ENCODE data around the gene MLIP.
"Not testable (repeated sequence)": the region's sequence is repeated elsewhere in the genome, so short reads cannot be mapped to it uniquely, and the experiment has no call there.

MLIP gene

DNA sequence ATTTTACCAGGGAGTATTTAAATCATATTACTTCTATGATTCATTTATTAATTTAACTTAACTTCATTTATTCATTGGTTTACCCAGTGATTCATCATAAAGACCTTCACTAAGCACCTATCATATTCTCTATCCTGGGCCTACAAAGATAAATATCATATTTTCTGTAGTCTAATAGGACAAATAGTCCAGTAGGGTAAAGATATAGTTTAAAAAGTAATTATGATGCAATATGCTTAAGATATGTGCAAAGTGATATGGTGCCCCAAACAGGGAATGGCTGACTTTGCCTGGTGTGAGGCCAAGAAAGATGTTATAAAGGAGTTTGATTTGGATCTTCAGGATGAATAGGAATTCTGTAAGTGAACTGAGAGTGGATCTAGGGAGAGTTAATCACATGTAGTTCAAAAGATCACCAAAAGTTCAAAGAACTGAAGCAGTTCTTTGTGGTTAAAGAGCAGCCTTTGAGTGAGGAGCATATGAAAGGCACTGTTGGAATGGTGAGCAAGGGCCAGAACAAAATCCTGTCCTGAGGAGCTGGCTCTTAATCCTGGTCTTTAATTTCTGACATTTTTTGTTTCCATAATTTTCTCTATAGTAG, 45.5 kb downstream of the MLIP start:
- no peak for DNase-seq

DNA sequence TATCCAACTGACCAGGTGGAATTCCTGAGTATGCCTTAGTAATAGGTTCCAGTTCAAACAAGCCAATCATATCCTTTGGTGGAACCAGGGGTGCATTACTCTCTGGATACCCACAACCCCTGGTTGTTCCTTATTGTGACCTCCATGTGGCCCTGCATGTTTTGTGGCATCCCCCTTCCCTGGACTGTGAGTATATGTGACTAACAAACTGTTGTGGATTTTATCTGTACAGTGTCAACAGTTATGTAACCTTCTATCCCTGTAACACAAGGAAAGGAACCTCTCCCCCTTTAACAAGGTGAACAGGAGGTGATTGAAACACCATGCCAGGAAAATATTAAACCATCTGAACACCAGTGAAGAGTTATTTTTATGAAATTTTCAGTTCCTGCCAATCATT, 46.2 kb downstream of the MLIP start:
- DNase-seq: no peak

DNA sequence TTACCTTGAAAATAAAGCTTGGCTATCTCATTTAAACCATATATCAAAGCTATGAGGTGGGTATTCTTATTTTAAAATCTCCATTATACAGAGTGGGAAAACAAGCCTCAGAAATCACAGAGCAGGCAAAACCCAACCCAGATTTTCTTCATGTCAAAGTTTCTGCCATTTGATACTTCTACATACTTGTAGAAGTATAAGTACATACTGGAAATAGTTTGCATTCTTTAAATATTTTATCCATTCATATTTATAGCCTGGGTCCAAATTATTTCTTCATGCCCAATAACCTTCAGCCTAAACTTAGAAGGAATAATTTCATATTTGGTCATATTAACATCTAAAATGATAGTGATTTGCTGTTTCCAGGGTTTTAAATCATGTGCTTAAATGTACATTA, 61.8 kb downstream of the MLIP start:
- no peak for DNase-seq

DNA sequence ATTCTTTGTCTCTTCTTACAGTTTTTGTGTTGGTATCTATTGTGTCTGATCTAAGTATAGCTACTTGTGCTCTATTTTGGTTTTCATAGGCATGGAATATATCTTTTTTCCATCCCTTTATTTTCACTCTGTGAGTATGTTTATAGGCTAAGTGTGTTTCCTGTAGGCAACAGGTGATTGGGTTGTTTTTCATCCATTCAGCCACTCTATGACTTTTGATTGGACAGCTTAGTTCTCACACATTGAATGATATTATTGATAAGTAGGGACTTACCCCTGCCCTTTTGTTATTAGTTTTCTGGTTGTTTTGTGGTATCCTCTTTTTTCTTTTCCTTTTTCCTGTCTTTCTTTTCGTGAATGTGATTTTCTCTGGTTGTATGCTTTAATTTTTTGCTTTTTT, 67.9 kb downstream of the MLIP start:
- no peak for DNase-seq

DNA sequence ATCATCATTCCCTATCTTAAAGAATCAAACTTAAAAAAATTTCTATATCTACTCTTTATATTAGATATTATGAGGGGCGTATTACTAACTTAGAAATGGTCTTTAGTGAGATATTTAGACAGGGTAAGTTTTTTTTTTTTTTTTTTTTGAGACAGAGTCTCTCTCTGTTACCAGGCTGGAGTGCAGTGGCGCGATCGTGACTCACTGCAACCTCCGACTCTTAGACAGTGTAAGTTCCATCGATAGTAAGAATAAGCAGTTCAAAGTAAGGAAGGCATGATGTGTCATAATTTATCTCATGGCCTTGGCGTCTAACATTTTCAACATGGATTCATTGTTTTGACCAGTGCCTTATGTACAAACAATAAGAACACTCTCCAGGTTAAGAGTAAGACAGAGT, 72.4 kb downstream of the MLIP start:
- no peak for DNase-seq

DNA sequence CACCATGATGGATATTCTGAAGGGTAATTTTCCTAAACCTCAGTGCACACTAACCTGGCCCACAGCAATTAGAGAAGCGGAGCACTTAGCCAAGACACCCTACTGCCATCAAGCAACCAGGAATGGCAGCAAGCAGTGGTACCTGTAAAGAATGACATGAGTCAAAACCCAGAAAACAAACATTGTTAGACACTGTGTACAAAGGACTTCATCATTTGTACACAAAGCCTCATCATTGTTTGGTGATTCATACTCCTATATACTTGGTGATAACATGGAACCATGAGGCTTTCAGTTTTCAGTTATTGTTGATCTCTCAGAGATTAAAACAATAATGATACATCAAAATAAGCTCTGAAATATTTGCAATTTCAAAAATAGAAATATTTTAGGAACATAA, 74.6 kb downstream of the MLIP start:
- DNase-seq: no peak

DNA sequence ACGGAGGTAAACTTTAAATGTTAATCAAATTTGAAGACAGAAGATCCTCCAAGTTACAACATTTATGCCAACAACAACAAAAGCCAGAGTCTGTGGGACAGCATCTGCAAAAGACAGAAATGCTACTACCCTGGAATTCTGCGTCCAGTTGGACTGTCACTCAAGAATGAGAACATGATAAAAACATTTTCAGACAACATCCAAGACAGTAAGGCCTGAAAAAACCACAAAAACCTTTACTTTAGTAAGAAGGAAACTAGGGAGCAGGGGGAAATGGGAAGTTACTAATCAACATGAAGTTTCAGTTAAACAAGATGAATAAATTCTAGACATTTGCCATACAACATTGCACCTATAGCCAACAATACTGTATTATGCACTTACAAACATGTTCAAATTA, 77.6 kb downstream of the MLIP start:
- no peak for DNase-seq

DNA sequence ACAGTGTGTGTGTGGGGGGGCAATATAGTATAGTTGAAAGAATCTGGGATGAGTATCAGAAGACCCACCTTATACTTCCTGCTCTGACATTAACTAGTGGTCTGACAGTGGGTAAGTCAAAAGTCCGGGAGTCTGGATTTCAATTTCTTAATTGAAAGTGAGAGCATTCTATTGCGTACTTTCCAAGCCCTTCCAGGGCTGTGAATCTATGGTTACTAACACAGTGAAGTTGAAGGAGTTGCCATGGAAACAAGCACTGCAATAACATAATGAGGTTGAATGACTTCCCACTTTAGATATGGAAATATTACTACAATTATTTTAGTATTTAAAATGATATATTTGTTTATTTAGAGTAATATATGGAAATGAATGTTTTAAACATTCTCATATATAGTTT, 80.2 kb downstream of the MLIP start:
- no peak for DNase-seq

DNA sequence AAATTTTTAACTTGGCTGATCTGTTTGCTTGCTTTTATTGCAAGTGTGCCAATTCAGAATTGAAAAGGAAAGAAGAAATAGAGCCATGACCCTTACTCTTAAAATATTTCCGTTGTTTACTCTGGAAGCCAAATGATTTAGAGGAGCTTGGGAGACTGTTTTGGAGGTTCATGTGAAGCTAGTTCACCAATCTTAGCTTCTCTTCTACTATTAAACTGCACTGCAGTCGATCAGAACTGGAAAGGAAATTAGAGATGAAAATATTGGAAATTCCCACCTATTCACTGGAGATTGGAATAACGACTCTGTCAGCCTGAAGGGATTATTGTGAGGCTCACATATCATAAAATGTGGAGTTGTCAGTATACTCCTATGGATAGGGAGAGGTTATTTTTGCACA, 81.8 kb downstream of the MLIP start:
- no peak for DNase-seq

DNA sequence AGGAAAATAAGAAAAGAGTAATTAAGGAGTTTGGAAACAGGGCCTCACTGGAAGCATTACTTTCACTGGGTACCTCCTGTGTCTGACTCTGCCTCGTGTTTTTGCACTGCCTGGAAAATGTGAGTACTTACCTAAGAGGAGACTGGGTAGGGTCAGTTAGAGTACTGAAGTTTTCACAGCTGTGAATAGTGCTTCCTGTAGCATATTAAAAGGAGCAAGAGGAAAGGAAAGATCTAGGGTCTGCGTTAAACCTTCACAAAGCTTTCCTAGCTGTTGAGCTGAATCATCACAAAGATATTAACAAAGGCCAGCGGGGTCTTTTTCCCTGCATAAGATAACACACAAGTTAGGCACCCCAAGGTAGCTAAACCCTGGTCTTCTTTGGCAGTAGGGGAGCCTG, 82.3 kb downstream of the MLIP start:
- no peak for DNase-seq

DNA sequence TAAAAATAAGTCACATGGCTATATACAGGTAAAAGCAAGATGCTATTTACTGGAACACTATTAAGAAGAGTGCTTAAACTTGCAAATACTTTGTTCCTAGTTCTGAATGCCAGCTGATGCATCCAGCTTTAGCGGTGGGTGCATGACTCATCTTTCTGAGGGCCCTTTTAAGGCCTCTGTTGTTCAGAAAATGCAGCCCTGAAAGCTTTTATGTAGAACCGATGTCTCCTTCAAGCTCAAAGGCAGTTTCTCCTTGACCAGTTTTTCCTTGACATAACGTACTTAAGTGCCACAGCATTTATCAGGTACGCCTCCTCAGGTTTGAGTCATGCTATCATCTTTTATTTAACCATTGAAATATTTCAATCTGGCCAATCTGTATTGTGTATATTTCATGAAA, 82.8 kb downstream of the MLIP start:
- DNase-seq: no peak

DNA sequence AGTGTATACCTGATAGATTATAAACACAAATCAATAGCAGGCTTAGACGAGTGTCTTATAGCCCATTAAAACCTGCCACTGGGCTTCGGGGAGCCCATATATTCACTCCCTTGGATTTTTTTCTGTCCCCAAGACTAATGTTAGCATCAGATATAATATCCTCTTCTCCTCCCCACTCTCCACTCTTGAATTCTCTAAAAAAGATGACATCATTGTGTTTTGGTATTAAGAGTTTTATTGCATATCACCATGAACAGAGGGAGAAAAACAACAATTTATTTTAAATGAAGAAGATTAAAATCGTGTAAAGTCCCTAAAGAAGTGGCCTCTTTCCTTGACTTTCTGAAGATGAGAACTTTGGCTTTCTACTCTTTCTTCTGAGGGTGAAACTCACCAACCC, 84.4 kb downstream of the MLIP start:
- no peak for DNase-seq

DNA sequence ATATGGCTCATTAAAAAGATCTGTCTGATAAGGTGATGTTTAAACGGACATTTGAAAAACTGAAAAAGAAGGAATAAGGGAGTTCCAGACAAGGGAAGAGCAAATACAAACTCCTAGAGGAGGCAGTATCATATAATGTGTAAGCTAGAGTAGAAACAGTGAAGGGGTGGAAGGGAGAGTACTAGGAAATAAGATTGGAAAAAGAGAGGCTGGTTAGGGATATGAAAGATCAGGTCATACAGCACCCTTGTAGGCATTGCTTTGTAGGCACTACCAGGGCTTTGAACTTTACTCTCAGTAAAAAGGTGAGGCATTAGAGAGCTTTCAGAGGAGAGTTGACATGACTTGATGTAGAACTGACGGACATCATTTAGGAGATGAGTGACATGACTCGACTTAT, 85.7 kb downstream of the MLIP start:
- DNase-seq: no peak

DNA sequence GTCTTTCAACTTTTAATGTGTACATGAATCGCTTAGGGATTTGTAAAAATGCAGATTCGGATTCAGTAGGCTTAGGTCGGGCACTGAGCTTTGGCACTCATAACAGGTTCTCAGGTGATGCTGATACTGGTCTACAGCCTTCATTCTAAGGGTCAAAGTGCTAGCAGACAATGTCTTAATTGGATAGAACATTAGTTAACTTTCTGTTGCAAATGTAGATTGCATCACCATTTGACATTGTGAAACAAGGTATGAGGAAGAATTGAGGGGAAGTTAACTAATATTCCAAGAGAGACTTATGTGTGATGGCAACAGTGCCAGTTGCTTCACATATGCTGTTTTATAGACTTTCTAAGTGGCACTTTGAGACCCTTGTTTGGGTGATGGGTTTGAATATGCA, 86.9 kb downstream of the MLIP start:
- DNase-seq: no peak

DNA sequence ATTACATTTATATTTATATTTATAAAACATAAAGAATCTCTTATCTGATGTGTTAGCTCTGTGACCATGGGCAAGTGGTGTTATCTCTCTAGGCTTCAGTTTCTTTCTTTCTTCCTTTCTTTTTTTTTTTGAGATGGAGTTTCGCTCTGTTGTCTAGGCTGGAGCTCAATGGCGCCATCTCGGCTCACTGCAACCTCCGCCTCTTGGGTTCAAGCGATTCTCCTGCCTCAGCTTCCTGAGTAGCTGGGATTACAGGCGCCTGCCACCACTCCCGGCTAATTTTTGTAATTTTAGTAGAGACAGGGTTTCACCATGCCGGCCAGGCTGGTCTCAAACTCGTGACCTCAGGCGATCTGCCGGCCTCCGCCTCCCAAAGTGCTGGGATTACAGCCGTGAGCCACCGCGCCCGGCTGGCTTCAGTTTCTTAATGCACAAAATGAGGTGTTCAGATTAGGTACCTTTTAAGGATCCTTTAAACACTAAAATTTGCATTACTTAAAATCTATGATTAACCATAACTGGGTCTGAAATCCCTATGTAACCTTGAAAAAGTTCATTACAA, 92.3 kb downstream of the MLIP start:
- DNase-seq: not testable (repeated sequence)

DNA sequence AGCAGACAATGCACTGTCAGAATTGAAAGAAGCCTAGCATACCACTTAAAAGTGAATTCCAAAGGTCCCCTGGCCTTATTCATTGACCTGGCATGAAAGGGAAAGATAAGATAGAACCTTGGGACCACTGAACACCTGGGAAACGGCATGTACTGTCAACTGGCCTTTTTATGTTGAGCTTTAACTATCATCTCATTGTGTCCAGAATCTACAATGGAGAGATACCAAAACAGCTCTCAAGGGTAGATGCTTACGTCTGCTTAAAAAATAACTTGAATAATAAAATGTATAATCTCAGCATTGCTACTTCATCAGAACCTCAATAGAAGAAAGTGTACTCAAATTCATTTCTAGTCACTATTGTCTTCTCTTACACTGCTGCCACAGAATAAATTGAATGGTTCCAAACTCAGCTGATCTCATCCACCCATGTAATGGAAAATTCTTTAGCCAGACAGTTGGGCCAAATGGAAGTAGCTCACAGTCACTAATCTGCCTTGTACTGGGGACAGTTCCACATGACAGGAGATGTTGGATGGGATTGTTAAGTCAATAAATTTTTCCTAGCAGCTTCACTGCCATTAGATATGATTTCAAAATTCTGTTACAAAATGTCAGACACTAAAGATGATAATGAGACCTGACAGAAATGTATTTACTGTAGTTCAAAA, 93.8 kb downstream of the MLIP start:
- DNase-seq: no peak

DNA sequence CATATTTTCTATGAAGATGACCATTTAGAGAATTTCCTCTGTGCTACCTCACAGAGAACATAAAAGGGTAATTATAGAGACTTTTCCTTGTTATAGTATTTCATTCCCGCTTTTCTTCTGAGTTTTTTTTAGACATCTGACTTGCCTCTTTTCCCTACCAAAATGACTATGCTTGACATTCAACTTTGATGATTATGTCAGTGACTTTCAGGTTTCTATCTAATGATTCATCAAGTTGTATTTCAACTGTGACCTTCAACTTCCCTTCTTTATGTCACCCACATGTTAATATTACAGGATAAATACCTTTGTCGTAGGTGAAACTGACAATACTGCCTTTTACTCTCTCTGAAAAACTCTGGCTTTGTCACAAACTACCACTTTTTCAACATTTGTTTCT, 95.3 kb downstream of the MLIP start:
- DNase-seq: no peak

DNA sequence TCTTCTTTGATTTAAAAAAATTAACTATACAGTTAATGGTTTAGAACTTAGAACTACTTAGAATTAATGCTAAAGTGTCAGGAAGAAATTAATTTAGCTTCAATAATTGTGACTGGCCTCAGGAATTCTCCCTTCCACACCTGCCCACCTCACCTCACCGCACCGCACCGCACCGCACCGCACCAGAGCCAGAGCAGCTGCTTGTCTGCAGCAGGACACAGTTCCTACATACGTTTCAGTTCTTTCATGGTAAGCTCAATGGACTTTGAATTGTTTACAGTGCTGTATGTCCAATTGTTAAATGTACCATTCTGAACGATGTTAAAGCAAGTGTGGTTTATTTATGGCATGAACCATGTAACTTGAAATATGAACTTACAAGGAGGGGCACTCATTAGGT, 98.7 kb downstream of the MLIP start:
- DNase-seq: not testable (repeated sequence)

DNA sequence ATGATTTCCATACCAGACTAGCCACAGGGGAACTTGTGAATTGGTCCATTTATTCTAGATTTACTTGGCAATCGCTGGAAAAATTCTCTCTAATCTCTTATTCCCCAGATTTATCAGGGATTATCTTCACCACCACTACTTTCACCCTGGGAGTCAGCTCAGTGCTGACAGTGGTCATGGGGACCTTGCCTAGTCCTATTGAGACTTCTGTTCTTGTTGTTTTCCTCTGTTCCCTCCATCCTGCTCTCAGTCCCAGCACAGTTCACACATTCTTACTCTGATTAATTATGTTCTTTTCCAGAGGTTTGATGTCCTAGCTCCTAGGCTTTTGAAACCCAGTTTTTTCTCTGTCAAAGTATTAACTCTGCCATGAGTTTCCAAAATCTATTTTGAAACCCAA, 103.0 kb downstream of the MLIP start:
- DNase-seq: no peak

DNA sequence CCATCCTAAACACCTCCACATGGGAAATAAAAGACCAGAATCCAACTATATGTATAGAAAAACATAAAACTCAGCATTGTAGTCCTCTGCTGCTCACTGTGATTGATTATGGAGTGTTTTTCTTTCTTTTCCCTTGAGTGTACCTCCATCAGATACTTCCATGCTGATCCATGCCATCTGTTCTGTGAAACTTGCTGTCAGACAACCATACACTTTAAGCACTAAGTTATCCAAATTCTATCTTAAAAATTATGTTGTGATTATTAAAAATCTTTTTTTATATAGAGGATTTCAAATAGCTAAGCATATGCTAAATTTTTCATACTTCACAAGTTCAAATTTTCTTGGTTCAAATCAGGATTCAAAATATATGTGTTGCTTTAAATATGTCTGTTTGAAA, 105.1 kb downstream of the MLIP start:
- DNase-seq: no peak

DNA sequence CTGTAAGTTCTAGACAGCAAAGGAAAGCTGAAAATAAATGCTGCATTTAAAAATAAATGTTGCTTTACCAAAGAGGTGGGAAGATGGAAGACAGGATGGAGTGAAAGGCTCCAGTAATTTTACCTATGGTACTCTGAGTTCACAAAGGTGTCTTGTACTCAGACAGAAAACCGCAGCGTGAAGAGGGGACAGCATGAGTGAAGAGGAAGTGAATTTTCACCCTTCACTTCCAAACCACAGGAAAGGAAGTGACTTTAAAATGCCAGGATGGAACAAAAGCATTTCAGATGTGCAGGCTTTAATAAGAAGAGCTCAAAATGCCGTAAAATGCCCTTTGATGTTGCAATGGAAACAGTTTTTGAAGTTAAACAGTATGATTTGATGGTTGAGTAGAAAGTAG, 105.8 kb downstream of the MLIP start:
- no peak for DNase-seq

DNA sequence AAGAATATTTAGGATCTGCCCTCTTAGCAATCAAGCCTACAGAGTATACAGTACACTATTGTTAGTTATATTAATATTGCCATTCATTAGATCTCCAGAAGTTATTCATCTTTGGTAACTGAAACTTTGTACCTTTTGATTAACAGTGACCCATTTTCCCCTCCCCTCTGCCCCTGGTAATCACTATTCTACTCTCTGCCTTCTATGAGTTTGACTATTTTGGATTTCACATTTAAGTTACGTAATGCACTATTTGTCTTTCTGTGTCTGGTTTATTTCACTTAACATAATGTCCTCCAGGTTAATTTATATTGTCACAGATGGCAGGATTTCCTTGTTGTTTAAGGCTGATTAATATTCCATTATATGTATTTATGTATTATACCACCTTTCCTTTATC, 111.0 kb downstream of the MLIP start:
- no peak for DNase-seq

DNA sequence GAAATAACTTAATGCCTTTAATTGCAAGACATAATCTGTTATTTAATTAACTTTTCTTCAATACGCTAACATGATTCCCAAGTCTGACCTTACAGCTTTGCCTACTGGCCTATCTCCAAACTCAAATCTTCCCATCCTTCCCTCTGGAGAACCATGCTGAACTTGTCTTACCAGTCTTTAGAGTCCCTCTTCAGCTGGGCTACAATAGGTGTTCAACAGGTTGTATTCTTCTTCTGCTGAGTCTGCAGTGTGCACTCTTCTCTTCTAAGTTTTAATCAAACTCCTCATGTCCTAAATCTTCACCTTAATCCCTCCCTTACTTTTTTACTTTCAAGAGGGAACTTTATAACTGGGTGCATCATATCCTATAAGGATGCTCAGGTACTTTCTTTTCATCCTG, 121.5 kb downstream of the MLIP start:
- DNase-seq: no peak

DNA sequence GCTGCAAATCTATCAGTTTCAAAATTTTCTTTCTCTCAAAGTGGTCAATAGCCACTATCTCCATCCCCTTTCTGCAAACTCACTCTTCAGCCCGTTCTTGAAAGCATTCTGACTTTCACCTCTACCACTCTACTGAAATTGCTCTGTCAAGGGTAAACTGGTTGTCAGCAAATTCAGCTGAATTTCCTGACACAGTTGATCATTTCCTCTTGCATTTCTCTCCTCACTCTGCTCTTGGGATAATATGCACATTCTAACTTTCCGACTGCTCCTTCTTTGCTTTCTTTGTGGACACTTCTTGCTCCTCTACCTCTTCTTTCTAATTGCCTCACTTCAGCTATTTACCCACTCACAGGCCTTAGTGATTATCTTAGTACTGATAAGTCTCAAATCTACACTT, 123.3 kb downstream of the MLIP start:
- DNase-seq: no peak

DNA sequence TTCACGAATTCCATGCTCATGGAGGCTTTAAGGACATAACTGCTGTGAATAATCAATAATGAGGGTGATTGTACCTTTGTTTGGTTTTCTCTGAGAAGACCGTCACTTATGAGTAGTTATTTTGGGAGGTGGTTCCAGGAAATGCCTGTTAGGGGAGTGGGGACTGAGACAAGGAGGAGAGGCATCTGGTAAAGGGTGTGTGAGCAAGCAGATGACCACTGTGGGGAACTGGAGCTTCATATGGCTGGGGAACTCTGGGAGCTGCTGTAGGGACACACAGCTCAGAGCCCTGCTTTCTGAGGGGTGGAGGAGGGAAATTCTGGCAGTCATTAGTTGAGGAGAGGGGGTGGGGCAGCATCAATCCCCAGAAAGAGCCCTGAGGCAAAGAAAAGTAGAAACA, 125.7 kb downstream of the MLIP start:
- no peak for DNase-seq

All from NCI-H2171 treated with DMSO at 0.1 percent for 48 hours (cell line).